Ishikawa (cell line): ENCODE results near the gene GRID1.

ENCODE experiments used
- EP300 ChIP-seq: IDR thresholded peaks from 2 replicates; pipeline ENCODE4 v1.6.1; 2012; ENCODE audit warnings: borderline replicate concordance
- MAX ChIP-seq: IDR thresholded peaks from 2 replicates; pipeline ENCODE4 v1.6.1; 2012
- RAD21 ChIP-seq: IDR thresholded peaks from 2 replicates; pipeline ENCODE4 v1.6.1; 2012; ENCODE audit warnings: low read depth

GRCh38 chr10:86149257-86149656, 217.3 kb downstream of the GRID1 start:
- TF ChIP-seq MAX (no peak), RAD21 (no peak), EP300 (no peak)
